ENCODE measurements around the gene UTF1. TPM values are rescaled to one million over a fixed set of nuclear protein-coding genes. Genes with fewer than 3 reads are reported as not detected.

The UTF1 gene
- total RNA-seq, 2 donors from 2014 or later: not detected

DNA sequence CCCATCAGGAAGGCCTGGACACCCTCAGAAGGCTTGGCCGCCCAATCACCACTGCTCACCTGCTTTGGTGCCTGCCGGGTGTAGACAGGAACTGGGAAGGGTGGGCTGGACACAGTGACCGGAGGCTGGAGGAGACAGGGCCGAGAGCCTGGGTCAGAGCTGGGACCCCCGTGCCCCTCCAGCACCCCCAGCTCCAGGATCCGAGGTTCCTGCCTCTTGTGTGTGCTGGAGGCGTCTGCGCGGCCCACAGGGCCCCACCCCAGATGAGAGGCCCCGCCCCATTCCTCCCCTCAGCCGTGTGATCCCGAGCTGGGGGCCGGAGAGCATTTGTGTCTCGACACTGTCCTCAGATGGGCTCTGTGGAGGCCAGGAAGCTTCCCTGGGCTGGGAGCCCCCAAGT, 37.3 kb downstream of the UTF1 start:
- Histone ChIP-seq H3K4me1 (peaks cover 0 to 5% of the 10 kb centered on the region in 2 donors), H3K4me3 (no peak overlapping the region), H3K27me3 (no peaks in the 10 kb centered on the region), H3K27ac (no peak overlapping the region), H3K36me3 (no peaks in the 10 kb centered on the region), H3K9me3 (no peaks in the 10 kb centered on the region)
- TF ChIP-seq, protein P1, sequence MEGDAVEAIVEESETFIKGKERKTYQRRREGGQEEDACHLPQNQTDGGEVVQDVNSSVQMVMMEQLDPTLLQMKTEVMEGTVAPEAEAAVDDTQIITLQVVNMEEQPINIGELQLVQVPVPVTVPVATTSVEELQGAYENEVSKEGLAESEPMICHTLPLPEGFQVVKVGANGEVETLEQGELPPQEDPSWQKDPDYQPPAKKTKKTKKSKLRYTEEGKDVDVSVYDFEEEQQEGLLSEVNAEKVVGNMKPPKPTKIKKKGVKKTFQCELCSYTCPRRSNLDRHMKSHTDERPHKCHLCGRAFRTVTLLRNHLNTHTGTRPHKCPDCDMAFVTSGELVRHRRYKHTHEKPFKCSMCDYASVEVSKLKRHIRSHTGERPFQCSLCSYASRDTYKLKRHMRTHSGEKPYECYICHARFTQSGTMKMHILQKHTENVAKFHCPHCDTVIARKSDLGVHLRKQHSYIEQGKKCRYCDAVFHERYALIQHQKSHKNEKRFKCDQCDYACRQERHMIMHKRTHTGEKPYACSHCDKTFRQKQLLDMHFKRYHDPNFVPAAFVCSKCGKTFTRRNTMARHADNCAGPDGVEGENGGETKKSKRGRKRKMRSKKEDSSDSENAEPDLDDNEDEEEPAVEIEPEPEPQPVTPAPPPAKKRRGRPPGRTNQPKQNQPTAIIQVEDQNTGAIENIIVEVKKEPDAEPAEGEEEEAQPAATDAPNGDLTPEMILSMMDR (IDR thresholded peaks at IDR 0.05): no peak
- no peak for DNase-seq (ENCODE audit: low spot score)

DNA sequence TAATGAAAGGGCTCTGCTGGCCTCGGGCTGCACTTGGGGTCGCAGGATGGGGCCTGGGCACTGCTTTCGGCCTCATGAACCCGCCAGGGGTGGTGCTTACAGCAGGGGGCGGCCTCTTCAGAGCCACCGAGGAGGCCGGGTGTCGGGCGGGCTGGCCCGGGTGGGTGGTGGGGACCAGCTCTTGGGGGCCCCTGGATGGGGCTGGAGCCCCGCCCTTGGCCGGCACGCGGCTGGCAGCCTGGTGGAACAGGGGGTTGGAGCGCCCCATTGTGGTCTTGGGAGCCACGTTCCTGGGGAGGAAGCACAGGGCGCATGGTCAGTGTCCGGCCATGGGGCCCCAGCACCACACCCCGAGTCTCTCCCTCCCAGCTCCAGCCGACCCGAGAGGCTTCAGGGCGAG, 37.8 kb downstream of the UTF1 start:
- no peaks in the 10 kb centered on the region for H3K27me3 ChIP-seq
- TF ChIP-seq, protein P1 (IDR thresholded peaks at IDR 0.05): no peak
- no peak overlapping the region for H3K4me3 ChIP-seq
- peaks cover 0 to under 1% of the 10 kb centered on the region in 2 donors for H3K4me1 ChIP-seq
- no peaks in the 10 kb centered on the region for H3K9me3 ChIP-seq
- H3K27ac ChIP-seq: no peak overlapping the region
- DNase-seq (ENCODE audit: low spot score): no peak
- H3K36me3 ChIP-seq: no peaks in the 10 kb centered on the region

DNA sequence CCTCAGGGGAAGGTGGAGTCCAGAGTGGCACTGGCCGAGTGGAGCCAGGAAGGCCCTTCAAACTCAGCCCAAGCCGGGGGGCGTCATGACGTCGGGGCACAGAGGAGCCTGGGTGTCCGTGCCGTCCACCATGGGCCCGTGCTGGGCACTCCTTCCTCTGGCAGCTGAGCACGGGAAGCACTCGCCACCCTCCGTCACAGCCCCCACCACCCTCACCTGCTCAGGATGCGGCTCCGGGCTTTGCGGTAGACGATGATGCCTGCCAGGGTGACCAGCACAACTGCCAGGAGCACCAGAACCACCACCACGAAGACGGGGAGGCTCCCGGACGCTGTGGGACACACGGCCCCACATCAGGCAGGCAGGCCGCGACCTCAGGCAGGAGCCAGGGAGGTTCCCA, 38.5 kb downstream of the UTF1 start:
- no peak overlapping the region for H3K27ac ChIP-seq
- no peak for DNase-seq (ENCODE audit: low spot score)
- H3K9me3 ChIP-seq: no peaks in the 10 kb centered on the region
- no peaks in the 10 kb centered on the region for H3K27me3 ChIP-seq
- TF ChIP-seq, protein P1 (IDR thresholded peaks at IDR 0.05): no peak
- no peak overlapping the region for H3K4me3 ChIP-seq
- no peaks in the 10 kb centered on the region for H3K4me1 ChIP-seq
- H3K36me3 ChIP-seq: no peaks in the 10 kb centered on the region

DNA sequence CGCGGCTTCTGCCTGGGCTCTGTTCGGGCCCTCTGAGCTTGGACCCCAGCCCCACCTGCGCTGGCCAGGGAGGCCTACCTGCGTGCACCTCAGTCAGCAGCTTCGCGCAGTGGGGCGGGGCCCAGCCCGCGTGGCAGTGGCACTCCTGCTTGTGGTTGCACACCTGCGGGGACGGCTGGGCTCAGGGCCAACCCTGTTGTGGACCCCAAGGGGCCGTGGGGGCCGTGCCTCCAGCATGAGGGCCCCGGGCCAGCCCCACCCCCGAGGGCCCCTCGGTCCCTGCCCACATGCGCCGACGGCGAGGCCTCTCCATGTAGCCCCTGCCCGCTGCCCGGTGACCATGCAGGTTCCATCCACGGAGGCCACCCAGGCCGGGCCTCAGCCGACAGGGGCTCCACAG, 39.4 kb downstream of the UTF1 start:
- Histone ChIP-seq H3K4me1 (no peaks in the 10 kb centered on the region), H3K27me3 (no peaks in the 10 kb centered on the region), H3K4me3 (no peak overlapping the region), H3K27ac (no peak overlapping the region), H3K36me3 (no peaks in the 10 kb centered on the region), H3K9me3 (no peaks in the 10 kb centered on the region)
- DNase-seq (ENCODE audit: low spot score): no peak
- TF ChIP-seq, protein P1 (IDR thresholded peaks at IDR 0.05): no peak

DNA sequence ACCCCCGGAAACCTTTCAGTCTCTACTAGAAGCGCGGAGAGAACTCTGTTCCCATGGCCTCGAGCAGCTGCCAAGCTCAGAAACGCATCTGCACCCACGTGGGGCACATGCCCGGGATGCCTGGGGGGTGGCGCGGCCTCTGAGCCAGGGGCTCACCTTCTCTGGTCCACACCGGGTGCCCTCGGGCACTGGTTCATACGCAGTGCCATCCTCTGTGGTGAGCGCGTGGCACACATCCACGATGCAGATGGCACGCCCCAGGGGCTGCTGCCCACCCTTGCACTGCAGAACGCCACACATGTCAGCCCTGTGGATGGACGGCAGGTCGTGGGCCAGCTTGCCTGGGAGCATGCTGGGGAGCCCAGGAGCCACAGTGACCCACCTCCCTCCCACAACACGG, 40.2 kb downstream of the UTF1 start:
- Histone ChIP-seq H3K27ac (no peak overlapping the region), H3K27me3 (no peaks in the 10 kb centered on the region), H3K36me3 (no peaks in the 10 kb centered on the region), H3K4me3 (no peak overlapping the region), H3K9me3 (no peaks in the 10 kb centered on the region), H3K4me1 (no peaks in the 10 kb centered on the region)
- no peak for DNase-seq (ENCODE audit: low spot score)
- TF ChIP-seq, protein P1 (IDR thresholded peaks at IDR 0.05): no peak

DNA sequence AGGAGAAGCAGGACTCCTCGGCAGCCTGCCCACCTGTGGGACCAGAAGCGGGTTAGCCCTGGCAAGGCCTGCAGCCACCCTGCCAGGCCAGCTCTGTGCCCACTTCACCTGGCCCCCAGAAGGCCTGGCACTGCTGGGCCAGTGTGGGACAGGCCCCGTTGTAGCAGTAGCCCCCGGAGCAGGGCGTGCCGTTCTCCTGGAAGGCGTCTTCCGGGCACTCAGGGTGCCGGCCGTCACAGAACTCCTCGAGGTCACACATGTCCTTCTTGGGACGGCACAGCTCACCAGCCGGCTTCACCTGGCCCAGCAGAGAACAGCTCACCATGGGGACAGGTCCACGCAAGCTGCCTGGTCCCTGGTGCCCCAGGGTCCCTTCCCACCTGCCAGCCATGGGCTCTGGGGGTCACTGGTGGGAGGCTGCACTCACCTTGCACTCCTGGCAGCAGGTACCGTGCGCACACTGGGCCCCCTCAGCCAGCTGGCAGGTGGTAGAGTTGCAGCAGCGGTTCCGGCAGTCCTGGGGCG, 40.8 kb downstream of the UTF1 start:
- H3K27me3 ChIP-seq: no peaks in the 10 kb centered on the region
- no peaks in the 10 kb centered on the region for H3K9me3 ChIP-seq
- TF ChIP-seq, protein P1 (IDR thresholded peaks at IDR 0.05): no peak
- no peak overlapping the region for H3K27ac ChIP-seq
- DNase-seq (ENCODE audit: low spot score): no peak
- H3K4me3 ChIP-seq: no peak overlapping the region
- H3K4me1 ChIP-seq: no peaks in the 10 kb centered on the region
- H3K36me3 ChIP-seq: no peaks in the 10 kb centered on the region
